MM.1S (cell line): ENCODE measurements around the gene PPFIA2.

Experiments used
- EZH2 ChIP-seq: fragments of 300-600 bp; sonication (generic); optimal IDR thresholded peaks from 2 replicates; pipeline ENCODE3; 2017; ENCODE audit warnings: low read depth, mild to moderate bottlenecking, antibody characterized with exemption, low read length, mixed read lengths
- TF ChIP-seq, protein P1 (sequence below): fragments of 300-600 bp; sonication (generic); IDR thresholded peaks from 2 replicates; pipeline ENCODE4 v1.5.1; 2016; ENCODE audit warnings: antibody characterized with exemption, low read length, mixed read lengths

DNA sequence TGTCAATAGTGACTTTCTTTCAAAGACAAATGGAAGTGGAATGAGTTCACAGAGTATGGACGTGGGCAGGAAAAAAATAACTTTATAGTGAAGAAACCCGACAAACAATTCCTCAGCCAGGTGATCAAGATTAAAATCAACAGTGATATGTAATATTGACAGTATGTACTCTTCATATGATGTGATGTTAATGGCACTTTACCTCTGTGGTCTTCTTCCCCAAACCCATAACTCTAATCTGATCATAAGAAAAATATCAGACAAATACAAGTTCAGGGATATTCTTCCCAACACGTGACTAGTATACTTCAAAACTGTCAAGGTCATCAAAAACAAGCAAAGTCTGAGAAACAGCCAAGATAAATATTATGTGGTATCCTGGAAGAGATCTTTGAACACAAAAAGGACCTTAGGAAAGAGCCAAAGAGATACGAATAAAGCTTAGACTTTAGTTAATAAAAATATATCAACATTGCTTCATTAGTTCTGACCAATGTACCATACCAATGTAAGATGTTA is 215.5 kb downstream of the PPFIA2 start:
- TF ChIP-seq, protein P1, sequence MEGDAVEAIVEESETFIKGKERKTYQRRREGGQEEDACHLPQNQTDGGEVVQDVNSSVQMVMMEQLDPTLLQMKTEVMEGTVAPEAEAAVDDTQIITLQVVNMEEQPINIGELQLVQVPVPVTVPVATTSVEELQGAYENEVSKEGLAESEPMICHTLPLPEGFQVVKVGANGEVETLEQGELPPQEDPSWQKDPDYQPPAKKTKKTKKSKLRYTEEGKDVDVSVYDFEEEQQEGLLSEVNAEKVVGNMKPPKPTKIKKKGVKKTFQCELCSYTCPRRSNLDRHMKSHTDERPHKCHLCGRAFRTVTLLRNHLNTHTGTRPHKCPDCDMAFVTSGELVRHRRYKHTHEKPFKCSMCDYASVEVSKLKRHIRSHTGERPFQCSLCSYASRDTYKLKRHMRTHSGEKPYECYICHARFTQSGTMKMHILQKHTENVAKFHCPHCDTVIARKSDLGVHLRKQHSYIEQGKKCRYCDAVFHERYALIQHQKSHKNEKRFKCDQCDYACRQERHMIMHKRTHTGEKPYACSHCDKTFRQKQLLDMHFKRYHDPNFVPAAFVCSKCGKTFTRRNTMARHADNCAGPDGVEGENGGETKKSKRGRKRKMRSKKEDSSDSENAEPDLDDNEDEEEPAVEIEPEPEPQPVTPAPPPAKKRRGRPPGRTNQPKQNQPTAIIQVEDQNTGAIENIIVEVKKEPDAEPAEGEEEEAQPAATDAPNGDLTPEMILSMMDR, result no peak
- TF ChIP-seq EZH2, result no peak
